Hypothalamus (tissue), 51 donors: ENCODE results near the gene SHROOM3.
A peak's percentile ranks its signal among the peaks of the same experiment; 100 is the strongest.

ENCODE experiments used
- DNase-seq, 51 donors: peaks; one replicate each; lab custom pipeline; 2025; lab: John Stamatoyannopoulos, UW

The SHROOM3 gene

DNA sequence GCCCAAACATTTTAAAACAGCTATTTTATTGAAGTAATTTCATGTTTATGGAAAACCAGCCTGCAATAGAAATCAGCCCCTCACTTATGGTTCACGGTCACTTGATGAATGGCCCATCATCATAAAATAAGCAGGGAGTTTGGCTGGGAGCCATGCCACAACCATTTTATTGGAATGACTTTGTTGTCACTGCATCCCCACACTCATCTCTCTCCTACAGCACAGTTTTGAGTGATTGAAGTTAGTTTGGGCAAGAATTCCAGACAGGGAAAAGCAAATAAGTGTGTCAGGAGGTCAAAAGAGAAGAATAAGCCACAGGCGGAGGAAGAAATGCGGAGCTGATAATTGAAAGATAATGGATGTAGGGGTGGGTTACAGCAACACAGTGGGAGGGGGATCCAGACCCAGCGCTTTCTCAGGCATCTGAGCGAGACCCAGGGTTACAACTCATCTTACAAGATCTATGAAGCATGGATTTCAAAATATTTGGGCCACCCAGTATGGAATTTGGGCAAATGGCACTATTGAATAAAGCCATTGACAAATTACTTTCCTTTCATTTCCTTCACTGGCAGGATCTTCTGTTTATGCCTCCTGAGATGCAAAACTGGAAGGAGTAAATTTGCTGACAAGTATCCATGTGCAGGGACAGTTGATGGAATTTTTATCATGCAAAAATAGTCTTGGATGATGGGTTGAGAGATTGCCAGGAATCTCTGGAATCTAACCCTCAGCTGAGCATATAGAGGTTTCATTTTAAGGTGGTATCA is 100.8 kb downstream of the SHROOM3 start:
- no peak for DNase-seq

GRCh38 chr4:76536373-76536689 is 101.3 kb downstream of the SHROOM3 start:
- DNase-seq: no peak

DNA sequence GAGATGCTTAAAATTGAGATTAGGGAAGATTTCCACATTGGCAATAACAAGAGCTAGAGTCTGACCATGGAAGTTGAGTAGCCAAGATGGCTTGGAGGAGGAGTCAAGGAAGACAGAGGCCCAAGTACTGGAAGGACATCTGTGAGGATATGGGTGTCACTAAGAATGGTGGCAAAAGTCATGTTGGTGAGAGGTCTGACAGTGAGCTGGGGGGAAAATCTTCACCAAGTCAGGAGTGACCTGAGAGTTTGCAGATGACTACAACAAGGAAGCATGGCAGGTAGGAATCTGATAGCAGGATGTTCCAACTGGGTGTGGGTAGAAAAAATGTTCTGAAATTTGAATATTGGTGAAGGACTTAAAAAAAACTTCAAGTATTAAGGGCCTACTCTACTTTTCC is 103.3 kb downstream of the SHROOM3 start:
- no peak for DNase-seq

DNA sequence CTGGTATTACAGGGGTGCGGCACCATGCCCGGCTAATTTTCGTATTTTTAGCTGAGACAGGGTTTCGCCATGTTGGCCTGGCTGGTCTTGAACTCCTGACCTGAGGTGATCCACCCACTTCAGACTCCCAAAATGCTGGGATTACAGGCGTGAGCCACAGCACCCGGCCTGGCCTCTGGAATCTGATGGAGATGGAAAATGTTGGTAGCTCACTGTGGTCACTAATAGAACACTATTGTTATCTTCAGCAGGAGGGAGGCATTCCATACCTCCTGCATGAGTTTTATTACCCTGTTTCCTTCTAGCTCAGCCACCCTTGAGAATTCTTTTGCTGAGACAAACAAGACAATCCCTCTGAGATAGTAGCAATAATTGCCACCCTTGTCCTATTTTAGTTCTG is 105.0 kb downstream of the SHROOM3 start:
- no peak for DNase-seq

GRCh38 chr4:76540486-76540885 is 105.5 kb downstream of the SHROOM3 start:
- no peak for DNase-seq

DNA sequence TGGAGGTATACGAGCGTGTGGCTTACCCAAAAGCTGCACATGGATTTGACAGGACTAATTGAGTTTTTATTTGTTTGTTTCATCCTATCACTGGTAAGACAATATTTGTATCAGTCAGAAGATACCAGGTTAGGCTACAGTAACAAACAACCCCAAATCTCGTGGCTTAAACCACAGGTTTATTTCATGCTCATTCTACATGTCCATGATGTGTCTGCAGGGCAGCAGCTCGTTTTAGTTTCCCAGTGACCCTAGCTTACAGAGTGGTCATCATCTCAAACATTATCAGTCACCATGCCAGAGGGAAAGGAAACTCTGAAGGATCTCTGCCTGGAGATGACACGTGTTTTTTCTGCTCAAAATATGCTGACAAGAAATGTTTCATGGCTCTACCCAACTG is 108.3 kb downstream of the SHROOM3 start:
- no peak for DNase-seq

DNA sequence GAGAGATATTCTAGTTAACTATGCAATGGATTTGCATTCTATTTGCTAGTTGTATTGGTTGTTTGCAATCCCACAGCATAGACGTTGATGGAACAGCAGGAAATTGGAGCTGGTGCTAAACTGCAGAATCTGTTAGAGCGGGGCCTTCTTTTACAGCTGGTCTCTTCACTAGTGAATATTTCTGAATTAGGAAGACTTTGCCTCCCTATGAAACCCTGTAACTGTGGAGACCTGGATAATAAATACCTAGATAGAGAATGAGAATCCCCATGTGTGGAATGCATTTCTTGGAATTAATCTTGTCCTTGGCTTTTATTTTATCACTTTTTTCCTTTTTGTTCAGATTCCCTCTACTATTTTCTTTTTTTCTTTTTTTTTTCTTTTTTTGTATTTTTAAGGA is 109.7 kb downstream of the SHROOM3 start:
- no peak for DNase-seq

GRCh38 chr4:76545226-76545884 is 110.3 kb downstream of the SHROOM3 start:
- DNase-seq: no peak

GRCh38 chr4:76546327-76546726 is 111.3 kb downstream of the SHROOM3 start:
- no peak for DNase-seq

DNA sequence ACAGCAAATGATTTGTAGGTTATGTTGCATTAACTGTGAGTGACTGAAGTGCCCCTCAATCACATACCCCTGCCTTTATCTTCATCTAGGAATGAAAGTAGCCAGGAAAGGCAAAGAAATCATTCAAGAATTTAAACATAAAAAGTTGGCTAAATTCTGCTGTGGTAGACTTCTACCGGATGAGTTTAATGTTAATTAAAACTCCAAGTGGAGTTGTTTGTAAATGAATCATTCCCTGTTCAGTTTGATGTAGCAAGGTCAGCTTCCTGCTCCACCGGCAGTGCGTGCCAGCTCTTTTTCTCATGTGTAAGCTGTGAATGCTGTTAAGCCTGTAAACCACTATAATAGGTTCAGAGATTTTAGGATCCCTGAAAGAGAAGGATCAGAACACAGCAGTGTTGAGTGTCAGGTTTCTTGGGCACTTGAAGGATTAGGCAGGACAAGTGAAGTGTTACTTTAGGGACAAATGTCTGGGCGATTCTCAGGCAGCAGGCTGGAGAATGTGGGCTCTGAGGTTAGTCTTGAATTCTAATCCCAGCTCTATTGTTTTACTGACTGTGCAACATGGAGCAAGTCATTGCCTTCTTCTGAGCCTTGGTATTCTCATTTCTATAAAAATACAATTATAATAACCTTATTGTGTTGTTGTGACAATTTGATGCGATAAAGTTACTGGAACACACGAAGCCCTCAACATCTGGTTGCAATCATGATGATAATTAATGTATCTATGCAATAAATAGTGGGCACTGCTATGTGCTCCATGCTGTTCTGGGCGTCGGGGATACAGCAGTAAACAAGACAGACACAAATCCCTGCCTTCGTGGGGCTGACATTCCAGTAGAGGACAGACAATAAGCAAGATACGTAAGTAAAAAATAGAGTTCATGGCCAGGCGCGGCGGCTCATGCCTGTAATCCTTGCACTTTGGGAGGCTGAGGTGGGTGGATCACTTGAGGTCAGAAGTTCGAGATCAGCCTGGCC is 112.0 kb downstream of the SHROOM3 start:
- peak in 3 of 51 donors; percentile 0 to 2 (median 1) for DNase-seq

DNA sequence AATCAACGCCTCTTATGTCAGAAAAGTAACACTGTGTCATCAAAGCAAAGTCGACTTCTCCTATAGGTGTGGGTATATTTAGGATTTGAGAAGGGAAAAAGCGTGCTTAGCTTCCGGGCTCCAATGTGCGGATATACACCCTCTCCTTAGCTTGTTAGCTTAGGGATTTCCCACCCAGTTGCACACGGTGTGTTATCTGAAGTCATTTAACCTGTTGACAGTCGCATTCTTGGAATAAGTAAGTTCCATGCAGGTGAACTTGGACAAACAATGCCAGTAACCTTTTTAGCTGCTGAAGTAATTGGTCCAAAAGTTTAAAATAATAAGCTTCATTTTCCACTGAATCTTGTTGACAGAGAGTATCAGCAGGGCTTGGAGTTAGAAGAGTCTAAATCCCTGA is 113.7 kb downstream of the SHROOM3 start:
- DNase-seq: no peak

DNA sequence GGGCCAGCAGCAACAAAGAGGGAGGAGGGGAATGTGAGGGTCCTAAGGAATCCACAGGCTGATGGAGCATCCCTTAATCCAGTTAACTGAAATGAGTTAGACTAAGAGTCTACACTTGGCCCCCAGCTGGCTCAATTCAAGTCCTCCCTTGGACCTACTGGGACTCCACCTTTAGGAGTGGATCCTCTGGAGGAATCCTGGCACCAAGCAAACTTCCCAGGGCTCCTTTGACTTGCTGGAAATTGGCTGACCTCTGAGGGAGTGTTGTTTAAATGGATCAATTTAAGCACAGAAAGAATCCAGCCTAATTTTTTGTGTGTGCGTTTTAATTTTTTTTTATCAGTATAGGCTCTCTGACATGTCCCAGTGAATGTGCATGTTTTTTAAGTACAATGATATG is 114.7 kb downstream of the SHROOM3 start:
- DNase-seq: no peak

DNA sequence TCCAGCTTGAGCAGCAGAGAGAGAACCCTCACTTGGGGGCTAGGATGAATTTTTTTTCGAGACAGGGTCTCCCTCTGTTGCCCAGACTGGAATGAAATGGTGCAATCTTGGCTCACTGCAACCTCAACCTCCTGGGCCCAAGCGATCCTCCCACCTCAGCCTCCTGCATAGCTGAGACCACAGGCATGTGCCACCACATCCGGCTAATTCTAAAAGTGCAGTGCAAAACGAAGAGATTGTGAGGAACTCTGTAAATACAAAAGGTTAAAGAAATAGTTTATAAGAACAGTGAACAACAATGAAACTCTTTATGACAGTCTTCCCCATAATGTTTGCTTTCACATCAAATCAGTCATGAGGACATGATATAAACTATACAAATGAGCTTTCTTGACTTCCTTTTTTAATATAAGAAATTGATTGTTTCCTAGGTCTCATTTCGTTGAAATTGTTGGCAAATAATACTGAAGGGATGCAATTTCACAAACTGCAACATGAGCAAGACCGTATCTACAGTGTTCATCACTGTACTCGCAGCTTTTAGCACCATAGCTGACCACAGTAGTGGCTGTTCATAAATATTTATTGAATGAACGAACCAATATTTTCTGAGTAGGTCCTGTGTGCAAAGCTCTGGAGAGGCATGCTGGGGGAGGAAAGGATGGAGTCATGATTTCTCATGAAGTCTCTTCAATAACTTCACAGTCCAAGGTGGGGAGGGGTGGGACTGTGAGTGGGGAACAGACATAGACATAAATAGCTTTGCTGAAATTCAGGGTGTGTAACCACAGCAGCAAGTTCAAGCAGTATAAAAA is 116.1 kb downstream of the SHROOM3 start:
- no peak for DNase-seq

DNA sequence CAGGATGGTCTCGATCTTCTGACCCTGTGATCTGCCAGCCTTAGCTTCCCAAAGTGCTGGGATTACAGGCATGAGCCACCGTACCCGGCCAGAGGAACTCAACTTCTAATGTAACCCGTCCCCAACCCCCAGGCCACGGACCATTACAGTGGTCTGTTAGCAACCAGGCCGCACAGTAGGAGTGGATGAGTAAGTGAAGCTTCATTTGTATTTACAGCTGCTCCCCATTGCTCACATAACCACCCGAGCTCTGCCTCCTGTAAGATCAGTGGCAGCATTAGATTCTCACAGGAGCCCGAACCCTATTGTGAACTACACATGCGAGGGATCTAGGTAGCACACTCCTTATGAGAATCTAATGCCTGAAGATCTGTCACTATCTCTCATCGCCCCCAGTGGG is 119.6 kb downstream of the SHROOM3 start:
- DNase-seq: no peak

DNA sequence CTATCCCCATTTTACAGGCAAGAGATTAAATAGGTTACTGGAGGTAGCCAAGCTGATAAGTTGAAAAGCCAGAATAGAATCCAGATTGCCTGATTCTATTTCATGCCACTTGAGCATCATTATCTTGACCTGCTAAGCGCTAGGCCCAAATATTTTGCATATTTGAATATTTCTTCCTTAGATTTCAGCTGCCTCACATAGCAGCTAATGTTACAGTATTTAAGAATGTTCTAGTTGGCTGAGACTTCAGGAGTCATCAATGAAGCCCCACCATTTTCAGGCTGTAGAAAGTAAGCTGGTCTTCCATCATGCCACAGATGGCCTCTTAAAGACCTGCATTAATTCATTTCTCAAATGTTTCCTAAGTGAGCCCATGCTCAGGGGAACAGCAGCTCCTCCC is 121.4 kb downstream of the SHROOM3 start:
- no peak for DNase-seq

GRCh38 chr4:76558396-76559235 is 123.6 kb downstream of the SHROOM3 start:
- DNase-seq: no peak

GRCh38 chr4:76559236-76560071 is 124.4 kb downstream of the SHROOM3 start:
- DNase-seq: no peak

DNA sequence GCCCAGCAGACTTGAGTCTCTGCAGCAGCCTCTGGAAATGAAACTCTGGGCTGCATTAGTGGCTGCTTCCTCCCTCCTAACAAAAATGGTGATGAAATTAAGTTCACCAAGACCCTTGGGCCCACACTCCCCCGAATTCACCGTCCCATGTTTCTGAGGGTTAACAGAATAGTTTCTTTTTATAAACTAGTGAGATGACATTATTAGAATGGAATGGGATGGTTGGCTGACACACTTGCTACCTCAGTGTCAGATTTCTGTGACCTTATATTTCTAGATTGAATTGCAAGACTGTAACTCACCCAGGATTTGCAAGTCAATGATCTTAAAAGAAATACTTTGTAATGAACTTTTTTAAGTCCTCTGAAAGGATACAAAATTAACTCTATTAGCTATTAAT is 127.1 kb downstream of the SHROOM3 start:
- no peak for DNase-seq
